ENCODE measurements around the gene GALNT6. TPM values are rescaled to one million over a fixed set of nuclear protein-coding genes. Genes with fewer than 3 reads are reported as not detected.

Gene GALNT6
- total and polyA plus RNA-seq, 9 of the 15 experiments (the other 6 are each of a cell fraction or from before 2014, with no cell fraction given): 1.5 to 8.6 (median 5.1) TPM

GRCh38 chr12:51388069-51388799, 3.0 kb downstream of the GALNT6 start (continued):
- TF ChIP-seq FOXO4 (CRISPR knock-in tag; IDR thresholded peaks at IDR 0.05): no peak
- no peak for TF ChIP-seq ZNF79 (CRISPR knock-in tag; IDR thresholded peaks at IDR 0.05; ENCODE audit: low read depth)
- TF ChIP-seq NCOA6 (IDR thresholded peaks at IDR 0.05): no peak
- no peak for TF ChIP-seq ZNF274 (IDR thresholded peaks at IDR 0.05; ENCODE audit: borderline replicate concordance, low read depth, low read length)
- no peak for TF ChIP-seq RBM39 (optimal IDR thresholded peaks at IDR 0.05; ENCODE audit: low read depth, low read length)
- peak in 1 of 2 experiments; percentile 55; a peak in 2 of 4 replicates for TF ChIP-seq HDAC1 (IDR thresholded peaks at IDR 0.05)
- TF ChIP-seq ZNF143 (CRISPR knock-in tag; IDR thresholded peaks at IDR 0.05): no peak
- TF ChIP-seq NCOA1 (IDR thresholded peaks at IDR 0.05; ENCODE audit: low read depth): no peak
- TF ChIP-seq ZNF668 (CRISPR knock-in tag; IDR thresholded peaks at IDR 0.05): no peak
- TF ChIP-seq ETV5 (CRISPR knock-in tag; IDR thresholded peaks at IDR 0.05; ENCODE audit: low read depth): 0 out of 2 replicates have a peak, but pooled peaks have one; percentile 31
- no peak for TF ChIP-seq PREB (CRISPR knock-in tag; IDR thresholded peaks at IDR 0.05)
- TF ChIP-seq GTF2F1 (IDR thresholded peaks at IDR 0.05; ENCODE audit: low read depth, low read length): no peak
- no peak for TF ChIP-seq SRSF9 (IDR thresholded peaks at IDR 0.05; ENCODE audit: borderline replicate concordance, low read depth, low read length)
- TF ChIP-seq HOXB6 (CRISPR knock-in tag; IDR thresholded peaks at IDR 0.05; ENCODE audit: borderline replicate concordance): no peak
- TF ChIP-seq ZNF512 (tag; IDR thresholded peaks at IDR 0.05): no peak
- no peak for TF ChIP-seq AFF1 (IDR thresholded peaks at IDR 0.05; ENCODE audit: low read depth in 1 of 2, partially characterized antibody in 2 of 2)
- TF ChIP-seq TRIM24 (IDR thresholded peaks at IDR 0.05): peak in 1 of 2 experiments; percentile 52; a peak in 1 of 4 replicates
- no peak for TF ChIP-seq ZNF174 (CRISPR knock-in tag; IDR thresholded peaks at IDR 0.05)
- TF ChIP-seq THRA (IDR thresholded peaks at IDR 0.05): no peak
- no peak for TF ChIP-seq ZC3H8 (IDR thresholded peaks at IDR 0.05)
